Glomerular visceral epithelial cell (primary cell): Measurements from ENCODE around the gene CNTRL.
"Not testable (repeated sequence)": the region's sequence is repeated elsewhere in the genome, so short reads cannot be mapped to it uniquely, and the experiment has no call there.

Source experiments
- DNase-seq: peaks from one replicate; pipeline ENCODE4 v3.0.0-alpha.2; 2016; ENCODE audit errors: extremely low spot score

Gene CNTRL, protein sequence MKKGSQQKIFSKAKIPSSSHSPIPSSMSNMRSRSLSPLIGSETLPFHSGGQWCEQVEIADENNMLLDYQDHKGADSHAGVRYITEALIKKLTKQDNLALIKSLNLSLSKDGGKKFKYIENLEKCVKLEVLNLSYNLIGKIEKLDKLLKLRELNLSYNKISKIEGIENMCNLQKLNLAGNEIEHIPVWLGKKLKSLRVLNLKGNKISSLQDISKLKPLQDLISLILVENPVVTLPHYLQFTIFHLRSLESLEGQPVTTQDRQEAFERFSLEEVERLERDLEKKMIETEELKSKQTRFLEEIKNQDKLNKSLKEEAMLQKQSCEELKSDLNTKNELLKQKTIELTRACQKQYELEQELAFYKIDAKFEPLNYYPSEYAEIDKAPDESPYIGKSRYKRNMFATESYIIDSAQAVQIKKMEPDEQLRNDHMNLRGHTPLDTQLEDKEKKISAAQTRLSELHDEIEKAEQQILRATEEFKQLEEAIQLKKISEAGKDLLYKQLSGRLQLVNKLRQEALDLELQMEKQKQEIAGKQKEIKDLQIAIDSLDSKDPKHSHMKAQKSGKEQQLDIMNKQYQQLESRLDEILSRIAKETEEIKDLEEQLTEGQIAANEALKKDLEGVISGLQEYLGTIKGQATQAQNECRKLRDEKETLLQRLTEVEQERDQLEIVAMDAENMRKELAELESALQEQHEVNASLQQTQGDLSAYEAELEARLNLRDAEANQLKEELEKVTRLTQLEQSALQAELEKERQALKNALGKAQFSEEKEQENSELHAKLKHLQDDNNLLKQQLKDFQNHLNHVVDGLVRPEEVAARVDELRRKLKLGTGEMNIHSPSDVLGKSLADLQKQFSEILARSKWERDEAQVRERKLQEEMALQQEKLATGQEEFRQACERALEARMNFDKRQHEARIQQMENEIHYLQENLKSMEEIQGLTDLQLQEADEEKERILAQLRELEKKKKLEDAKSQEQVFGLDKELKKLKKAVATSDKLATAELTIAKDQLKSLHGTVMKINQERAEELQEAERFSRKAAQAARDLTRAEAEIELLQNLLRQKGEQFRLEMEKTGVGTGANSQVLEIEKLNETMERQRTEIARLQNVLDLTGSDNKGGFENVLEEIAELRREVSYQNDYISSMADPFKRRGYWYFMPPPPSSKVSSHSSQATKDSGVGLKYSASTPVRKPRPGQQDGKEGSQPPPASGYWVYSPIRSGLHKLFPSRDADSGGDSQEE (N-terminal part only)

DNA sequence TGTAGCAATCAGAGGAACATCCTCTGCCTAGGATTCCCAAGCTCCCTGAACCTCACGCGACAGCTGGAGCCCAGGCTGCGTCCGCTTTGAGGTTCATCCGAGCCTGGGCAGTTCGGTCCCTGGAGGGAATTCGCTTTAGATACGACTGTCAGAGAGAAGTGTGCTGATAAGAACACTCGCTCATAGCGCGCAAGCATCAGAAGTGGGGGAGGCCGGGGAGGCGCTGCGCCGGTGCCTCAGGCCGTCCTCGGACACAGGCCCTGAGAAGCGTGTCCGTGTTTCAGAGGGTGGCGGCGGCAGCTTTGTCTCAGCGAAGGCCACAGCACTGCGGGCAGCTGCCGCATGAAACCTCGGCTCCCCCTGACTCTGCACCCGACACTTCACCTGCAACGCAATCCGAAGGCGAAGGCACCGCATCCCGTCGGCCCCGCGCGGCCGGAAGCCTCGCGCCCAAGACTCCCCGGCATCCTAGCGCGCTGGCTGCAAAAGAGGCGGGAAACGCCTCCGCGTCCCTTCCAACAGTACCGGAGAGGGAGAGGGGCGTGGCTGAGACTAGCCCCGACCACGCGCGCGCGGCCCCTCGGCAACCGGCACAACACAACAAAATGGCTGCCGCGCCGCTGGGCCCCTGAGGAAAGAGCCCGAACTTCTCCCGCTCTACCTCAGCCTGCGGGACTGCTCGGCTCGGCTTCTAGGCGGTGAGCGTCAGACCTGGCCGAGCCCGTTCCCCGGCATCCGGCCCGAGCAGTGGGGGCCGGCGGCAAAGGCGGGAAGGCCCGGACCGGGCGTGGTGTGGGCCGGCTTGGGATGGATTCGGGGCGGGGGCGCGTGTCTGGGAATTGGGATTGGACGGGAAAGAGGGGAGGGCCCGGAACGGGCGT is at the start of gene CNTRL:
TSS of gene CNTRL (plus strand) at position 586 of the 881 bp plus-strand sequence. CDS start 13,372 bp downstream, outside the sequence.
- DNase-seq, result peak; percentile 90

DNA sequence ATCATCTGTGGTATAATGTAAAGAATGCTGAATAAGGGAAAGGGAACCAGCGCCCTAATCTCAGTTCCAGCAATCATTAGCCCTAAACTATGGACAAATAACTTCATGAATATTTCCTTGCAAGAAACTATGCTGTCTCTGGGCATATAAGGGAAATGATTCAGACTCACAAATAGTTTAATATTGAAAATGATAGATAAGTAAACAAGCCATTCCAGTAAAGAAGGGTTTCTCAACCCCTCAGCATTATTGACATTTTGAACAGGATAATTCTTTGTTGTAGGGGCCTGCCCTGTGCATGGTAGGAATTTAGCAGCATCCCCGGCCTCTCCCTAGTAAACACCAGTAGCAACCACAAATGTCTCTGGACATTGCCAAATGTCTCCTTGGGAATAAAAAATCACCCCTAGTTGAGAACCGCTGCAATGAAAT is 48.5 kb upstream of the CNTRL start:
- DNase-seq, result no peak

DNA sequence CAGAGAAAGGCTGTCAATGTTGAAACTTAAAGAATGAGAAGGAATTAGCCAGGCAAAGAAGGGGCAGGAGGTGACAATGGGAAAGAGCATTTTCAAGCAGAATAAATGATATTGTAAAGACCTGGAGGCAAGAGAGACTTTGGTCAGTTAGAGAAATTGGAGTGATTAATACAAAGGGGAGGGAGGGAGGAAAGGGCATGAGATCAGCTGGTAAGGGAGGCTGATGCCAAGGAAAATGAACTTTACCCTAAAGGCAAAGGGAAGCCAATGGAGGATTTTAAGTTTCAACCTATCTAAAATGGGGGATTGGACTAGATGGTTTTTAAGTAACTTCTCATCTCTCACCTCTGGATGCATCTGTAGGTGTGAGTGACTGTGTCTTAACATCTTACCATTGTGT is 48.0 kb upstream of the CNTRL start:
- no peak for DNase-seq

DNA sequence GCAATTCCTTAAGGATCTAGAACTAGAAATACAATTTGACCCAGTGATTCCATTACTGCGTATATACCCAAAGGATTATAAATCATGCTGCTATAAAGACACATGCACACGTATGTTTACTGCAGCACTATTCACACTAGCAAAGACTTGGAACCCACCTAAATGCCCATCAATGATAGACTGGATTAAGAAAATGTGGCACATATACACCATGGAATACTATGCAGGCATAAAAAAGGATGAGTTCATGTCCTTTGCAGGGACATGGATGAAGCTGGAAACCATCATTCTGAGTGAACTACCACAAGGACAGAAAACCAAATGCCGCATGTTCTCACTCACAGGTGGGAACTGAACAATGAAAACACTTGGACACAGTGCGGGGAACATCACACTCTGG is 46.5 kb upstream of the CNTRL start:
- DNase-seq, result not testable (repeated sequence)

DNA sequence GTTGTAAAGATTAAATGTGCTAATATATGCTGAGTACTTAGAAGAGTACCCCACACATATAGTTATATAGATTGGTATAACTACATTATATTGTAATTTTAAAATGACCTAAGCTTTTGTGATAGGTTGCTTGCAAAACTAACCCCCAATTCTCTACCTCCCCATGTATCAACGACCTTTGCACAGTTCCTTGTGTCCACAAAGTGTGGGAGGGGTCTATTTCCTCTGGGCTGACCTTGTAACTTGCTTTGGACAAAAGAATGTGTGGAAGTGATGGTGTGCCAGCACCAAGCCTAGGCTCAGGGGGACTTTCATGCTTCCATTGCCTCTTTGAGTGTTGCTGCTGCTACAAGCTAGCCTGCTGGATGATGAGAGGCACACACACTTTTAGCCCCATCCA is 45.3 kb upstream of the CNTRL start:
- no peak for DNase-seq

DNA sequence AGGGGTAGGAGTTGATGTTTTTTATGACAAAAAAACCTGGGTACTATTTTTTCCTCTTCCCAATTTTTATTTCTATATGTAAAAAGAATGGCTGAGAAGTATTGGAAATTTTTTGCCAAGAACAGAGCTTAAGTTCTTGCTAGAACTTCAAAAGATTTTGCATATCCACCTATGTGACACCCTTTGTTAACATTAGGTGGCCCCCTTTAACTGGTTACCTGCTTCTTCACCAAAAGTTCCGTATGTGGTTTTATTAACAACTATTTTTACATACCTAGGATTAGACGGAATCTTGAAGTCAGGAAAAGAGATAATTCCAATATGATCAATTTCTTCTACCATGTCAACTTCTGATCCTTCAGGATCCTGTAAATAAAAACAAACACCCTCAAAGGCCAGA is 40.2 kb upstream of the CNTRL start:
- no peak for DNase-seq

DNA sequence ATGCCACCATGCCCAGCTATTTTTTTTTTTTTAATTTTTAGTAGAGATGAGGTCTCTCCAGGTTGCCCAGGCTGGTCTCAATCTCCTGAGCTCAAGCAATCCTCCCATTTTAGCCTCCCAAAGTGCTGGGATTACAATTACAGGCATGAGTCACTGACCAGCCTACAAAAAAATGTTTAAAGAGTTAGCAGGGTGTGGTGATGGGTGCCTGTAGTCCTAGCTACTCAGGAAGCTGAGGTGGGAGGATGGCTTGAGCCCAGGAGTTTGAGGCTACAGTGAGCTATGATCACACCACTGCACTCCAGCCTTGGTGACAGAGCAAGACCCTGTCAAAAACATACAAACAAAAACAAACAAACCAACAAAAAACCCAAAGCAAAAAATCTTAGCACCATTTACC is 39.0 kb upstream of the CNTRL start:
- DNase-seq, result not testable (repeated sequence)

DNA sequence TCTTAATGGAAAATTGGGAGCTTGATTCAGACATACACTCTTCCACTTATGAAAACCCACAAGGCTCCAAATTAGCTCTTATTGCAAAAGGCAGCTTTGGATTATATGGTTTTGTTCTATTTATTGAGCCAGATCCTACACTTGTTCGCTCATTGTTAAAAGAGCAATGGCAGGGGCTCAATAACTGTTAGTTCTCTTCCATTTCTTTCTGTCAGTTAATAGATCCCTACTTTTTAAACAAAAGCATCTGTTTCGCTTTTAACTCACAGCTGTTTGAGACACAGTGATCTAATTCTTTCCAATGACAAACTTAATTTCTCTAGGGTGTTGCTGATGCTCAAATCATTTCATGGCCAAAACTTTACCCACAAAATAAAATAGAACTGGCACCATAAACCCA is 36.4 kb upstream of the CNTRL start:
- DNase-seq, result no peak

DNA sequence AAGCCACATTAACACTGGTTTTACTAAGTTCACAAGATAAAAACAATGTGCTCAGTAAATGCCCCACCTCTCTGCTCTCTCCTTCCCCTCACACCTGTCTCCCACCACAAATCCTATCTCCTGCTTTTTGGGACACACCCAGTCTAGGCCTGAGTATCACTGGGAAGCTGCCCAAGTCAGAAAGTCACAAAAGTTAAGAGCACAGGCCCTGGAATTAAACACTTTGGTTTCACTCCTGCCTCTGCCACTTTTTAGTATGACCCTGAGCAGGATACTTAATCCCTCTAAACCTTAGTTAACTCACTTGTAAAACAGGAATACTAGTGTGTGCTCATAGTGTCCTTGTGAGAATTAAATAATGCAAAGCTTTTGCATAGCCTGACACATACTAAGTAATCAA is 36.0 kb upstream of the CNTRL start:
- no peak for DNase-seq

DNA sequence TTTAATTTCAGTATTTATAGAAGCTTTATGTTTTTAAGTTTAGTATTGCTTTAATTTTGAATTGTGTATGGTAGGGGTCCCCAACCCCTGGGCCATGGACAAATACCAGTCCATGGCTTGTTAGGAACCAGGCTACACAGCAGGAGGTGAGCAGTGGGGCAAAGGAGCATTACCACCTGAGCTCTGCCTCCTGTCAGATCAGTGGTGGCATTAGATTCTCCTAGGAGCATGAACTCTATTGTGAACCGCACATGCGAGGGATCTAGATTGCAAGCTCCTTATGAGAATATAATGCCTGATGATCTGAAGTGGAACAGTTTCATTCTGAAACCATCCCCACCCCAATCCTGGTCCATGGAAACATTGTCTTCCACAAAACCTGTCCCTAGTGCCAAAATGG is 26.6 kb upstream of the CNTRL start:
- no peak for DNase-seq

DNA sequence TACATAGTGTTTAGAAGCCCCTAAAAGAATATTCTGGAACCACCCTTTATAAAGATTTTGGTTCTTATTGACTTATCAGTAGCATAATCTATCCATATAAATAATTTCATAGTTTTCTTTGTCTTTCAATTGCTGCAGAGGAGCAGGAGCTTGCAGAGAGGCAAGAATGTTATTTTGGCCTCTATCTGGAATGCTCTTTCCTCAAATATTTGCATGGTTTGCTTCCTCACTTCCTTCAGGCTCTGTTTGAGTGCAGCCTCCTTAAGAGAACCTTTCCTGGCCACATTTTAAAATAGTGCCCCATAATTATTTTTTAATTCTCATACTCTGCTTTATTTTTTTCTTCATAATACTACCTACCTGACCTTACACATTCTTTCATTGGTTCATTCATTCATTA is 26.1 kb upstream of the CNTRL start:
- DNase-seq, result no peak

DNA sequence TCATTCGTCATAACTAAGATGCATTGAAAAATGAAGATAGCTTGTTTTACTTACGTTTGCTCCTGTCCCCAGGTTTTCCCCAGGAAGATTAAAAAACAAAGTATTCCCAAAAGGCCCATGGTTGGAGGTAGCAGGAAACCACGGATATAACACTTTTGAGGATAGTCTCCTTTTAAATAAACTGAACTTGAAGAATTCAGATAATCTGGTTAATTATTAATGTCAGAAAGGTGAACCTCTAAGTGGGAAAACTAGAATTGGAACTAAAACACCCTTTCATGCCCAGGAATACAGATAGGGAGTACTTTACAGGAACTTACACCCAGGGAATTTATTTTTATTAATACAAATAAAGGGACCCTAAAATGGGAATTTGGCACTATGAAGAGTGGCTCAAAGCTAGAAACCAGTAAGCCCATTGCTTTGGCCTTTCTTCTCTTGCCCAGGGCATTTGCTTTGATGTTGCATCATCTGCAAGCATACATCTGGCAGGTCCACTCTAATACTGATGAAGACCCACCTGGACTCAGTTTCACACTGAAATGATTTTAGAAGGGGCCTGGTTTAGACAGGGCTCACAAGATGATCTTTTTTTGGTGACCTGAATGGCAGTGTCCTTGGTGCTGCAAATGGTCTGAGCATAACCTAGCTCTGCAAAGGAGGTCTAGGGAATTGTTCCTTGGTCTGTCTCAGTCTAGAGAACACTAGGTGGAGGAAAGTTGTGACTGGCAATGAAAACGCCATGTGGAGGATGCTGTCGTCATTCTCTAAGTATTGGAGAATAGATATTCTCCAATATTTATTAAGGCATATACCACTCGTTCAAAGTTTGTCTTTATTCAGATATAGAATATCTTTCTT is 24.4 kb upstream of the CNTRL start, which contains the start of gene C5:
TSS of gene C5 (minus strand) at position 148 of the 861 bp plus-strand sequence. CDS start at position 119, 29 bp downstream.
- DNase-seq, result peak; percentile 1

DNA sequence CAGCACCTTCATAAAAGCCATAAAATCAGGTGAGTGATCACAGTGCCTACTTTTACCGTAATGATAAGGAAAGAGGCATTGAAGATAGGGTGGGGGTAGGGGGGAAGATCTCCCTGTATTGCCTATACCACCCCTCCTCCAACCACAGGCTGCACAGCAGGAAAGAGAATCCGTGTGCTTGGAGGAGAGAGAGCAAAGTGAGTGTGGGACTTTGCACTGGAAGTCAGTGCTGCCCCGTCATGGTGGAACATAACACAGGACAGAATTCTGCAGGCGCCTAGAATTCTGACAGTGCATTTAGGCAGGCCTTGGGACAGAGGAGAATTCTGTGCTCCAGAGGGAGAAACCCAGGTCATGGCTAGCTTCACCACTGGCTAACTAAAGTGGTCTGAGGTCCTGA is 21.2 kb upstream of the CNTRL start:
- DNase-seq, result no peak

DNA sequence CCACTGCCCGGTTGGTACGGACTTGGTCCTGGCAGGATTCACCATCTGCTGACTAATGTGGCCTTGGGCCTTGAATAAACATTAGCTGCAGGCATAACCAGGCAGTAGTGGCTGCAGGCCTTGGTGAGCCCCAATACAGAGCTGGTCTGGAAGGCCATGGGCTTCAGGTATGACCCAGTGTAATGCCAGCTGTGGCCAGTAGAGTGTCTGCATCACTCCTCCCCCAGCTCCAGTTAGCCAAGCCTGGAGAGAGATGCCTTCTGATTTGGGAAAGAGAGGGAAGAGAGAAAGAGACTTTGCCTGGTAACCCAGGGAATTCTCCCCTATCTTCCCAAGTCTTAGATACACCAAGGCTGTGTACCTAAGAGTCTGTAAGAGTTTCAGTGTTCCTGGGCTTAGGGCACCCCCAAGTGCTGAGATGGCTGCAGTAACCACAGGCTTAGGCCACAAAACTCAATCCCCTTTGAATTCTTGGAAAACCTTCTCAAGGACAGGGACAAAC is 19.1 kb upstream of the CNTRL start:
- no peak for DNase-seq

DNA sequence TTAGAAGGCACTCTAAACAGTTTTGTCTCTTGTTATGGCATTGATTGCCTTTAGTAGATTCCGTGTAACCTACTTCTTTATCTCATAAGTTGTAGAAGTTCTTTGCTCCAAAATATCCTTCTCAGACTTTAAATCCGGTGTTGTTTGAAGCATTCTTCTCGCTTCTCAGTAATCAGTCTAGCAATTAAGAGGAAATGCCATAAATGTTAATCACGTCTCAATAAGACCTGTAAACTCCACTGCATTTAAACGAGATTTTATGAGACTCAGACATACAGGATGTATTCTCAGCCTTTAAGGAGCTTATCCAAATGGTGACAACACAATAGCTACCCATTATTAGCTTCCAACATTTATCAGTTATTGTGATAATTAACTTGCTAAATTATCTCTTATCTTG is 16.9 kb upstream of the CNTRL start:
- no peak for DNase-seq

DNA sequence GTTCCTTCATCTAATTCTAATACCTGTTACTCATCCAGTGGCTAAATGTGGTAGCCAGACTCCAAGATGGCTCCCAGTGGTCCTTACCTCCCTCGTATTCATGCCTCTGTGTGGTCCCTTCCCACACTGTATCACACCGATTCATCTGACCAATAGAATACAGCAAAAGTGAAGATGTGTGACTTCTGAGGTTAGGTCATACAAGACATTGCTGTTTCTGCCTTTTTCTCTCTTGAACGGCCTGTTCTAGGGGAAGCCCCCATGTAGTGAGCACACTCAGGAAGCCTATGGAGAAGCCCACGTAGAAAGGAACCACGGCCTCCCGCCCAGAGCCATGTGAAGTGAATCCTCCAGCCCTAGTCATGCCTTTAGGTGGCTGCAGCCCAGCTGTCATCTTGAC is 15.2 kb upstream of the CNTRL start:
- no peak for DNase-seq

DNA sequence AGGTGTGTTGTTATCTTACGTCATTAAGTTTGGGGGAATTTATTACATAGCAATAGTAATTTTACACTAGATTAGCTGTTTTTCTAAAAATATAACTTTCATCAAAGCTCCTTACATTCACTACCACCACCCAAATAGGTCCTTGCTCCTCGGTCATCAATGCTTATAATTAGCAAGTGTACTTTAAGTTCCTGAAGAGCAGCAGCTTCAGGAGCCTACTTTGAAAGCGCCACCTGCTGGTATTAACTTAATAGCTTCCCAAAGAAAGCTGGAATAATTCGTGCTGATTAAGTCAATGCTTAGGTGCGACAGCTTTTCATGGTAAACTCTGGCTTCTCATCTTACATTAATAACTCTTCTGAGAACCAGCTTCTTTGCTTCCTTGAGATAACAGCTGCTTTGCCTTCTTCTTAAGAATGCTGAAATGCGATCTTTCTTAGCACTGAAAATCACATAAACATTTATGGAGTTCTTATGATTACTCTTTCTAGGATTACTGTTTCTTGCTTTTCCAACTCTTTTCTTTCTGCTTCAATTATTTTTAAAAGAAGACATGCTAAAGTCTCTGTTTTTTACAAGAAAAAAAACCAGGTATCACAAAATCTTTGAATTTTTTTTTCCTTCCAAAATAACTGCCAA is 14.6 kb upstream of the CNTRL start:
- peak; percentile 66 for DNase-seq

DNA sequence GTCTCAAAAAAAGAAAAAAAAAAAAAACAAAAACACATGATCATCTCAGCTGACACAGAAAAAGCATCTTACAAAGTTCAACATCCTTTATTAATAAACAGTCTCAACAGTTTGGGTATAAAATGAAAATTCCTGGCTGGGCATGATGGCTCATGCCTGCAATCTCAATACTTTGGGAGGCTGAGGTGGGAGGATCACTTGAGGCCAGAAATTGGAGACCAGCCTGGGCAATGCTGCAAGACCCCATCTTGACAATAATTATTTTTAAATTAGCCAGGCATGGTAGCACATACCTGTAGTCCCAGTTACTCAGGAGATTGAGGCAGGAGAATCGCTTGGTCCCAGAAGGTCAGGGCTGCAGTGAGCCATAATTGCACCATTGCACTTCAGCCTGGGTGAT is 7.9 kb upstream of the CNTRL start:
- DNase-seq, result no peak

DNA sequence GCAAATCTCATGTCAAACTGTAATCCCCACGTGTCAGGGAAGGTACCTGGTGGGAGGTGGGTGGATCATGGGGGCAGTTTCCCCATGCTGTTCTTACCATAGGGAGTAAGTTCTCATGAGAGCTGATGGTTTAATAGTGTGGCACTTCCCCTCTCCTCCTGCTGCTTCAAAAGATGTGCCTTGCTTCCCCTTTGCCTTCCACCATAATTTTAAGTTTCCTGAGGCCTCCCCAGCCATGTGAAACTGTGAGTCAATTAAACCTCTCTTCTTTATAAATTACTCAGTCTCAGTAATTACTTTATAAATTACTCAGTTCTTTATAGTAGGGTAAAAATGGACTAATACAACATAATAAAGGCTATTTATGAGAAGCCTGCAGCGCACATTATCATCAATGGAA is 7.1 kb upstream of the CNTRL start:
- DNase-seq, result no peak
